GM23248 (cell line): ENCODE measurements around the gene KRTAP2-1. TPM values are rescaled to one million over a fixed set of nuclear protein-coding genes. Genes with fewer than 3 reads are reported as not detected.
"Not testable (repeated sequence)": the region's sequence is repeated elsewhere in the genome, so short reads cannot be mapped to it uniquely, and the experiment has no call there.

Source experiments
- DNase-seq: peaks from one replicate; pipeline ENCODE4 v3.0.0-alpha.2; 2015
- H2AFZ ChIP-seq: fragments of 200-600 bp; sonication (generic); 2 replicates; pipeline ENCODE4 v1.6.1; 2016; ENCODE audit warnings: antibody characterized with exemption
- H3F3A ChIP-seq: fragments of 200-600 bp; sonication (generic); 2 replicates; pipeline ENCODE4 v1.6.1; 2016; ENCODE audit warnings: mild to moderate bottlenecking, antibody characterized with exemption, mixed run types; ENCODE audit not compliant: insufficient read depth
- H3K27ac ChIP-seq: fragments of 200-600 bp; sonication (generic); 2 replicates; pipeline ENCODE4 v1.5.1; 2016; ENCODE audit warnings: mild to moderate bottlenecking
- H3K27me3 ChIP-seq: fragments of 200-600 bp; sonication (generic); replicated peaks from 2 replicates; pipeline ENCODE4 v1.6.1; 2016; ENCODE audit warnings: mild to moderate bottlenecking; ENCODE audit not compliant: insufficient read depth
- H3K36me3 ChIP-seq: fragments of 200-600 bp; sonication (generic); 2 replicates; pipeline ENCODE4 v1.6.1; 2016; ENCODE audit warnings: low read depth, mild to moderate bottlenecking
- H3K4me1 ChIP-seq: fragments of 200-600 bp; sonication (generic); 2 replicates; pipeline ENCODE4 v1.6.1; 2016; ENCODE audit warnings: mild to moderate bottlenecking; ENCODE audit not compliant: insufficient read depth
- H3K4me2 ChIP-seq: fragments of 200-600 bp; sonication (generic); one replicate; pipeline ENCODE4 v1.6.1; 2016; ENCODE audit warnings: mild to moderate bottlenecking; ENCODE audit not compliant: unreplicated experiment
- H3K4me3 ChIP-seq: fragments of 200-600 bp; sonication (generic); 2 replicates; pipeline ENCODE4 v1.5.1; 2016; ENCODE audit warnings: mild to moderate bottlenecking
- H3K79me2 ChIP-seq: fragments of 200-600 bp; sonication (generic); 2 replicates; pipeline ENCODE4 v1.6.1; 2016; ENCODE audit warnings: mild to moderate bottlenecking; ENCODE audit not compliant: insufficient read depth
- H3K9ac ChIP-seq: fragments of 200-600 bp; sonication (generic); 2 replicates; pipeline ENCODE4 v1.6.1; 2016; ENCODE audit warnings: mild to moderate bottlenecking
- H3K9me2 ChIP-seq: fragments of 200-600 bp; sonication (generic); 2 replicates; pipeline ENCODE4 v1.6.1; 2016; ENCODE audit warnings: mixed run types, mild to moderate bottlenecking, moderate library complexity; ENCODE audit not compliant: insufficient read depth
- H3K9me3 ChIP-seq: fragments of 200-600 bp; sonication (generic); one replicate; pipeline ENCODE4 v1.6.1; 2017; ENCODE audit warnings: low read depth
- H4K20me1 ChIP-seq: fragments of 200-600 bp; sonication (generic); 2 replicates; pipeline ENCODE4 v1.6.0; 2016; ENCODE audit not compliant: insufficient read depth
- EZH2 ChIP-seq: fragments of 200-600 bp; sonication (generic); IDR thresholded peaks from 2 replicates; pipeline ENCODE4 v1.6.1; 2018; ENCODE audit warnings: antibody characterized with exemption, mild to moderate bottlenecking; ENCODE audit not compliant: insufficient read depth, poor library complexity, severe bottlenecking
- EZH2phosphoT487 ChIP-seq: fragments of 200-600 bp; sonication (generic); IDR thresholded peaks from 2 replicates; pipeline ENCODE4 v1.6.1; 2018; ENCODE audit warnings: antibody characterized with exemption, moderate library complexity, mild to moderate bottlenecking, low read depth; ENCODE audit not compliant: insufficient read depth
- WGBS, 2 experiments: methylation state at CpG; one replicate each; pipeline ENCODE4 v1.1.6; 2015 to 2017; ENCODE audit warnings: low lambda C conversion rate in 2 of 2, low coverage in 1 of 2; ENCODE audit errors: missing lambda C conversion rate in 2 of 2; 5-methylcytosine and 5-hydroxymethylcytosine counted together
- in situ Hi-C: fragments of 300-500 bp; cut with MboI; formaldehyde crosslinking; loops from 2 replicates; pipeline ENCODE4 v1.15.0; 2020
- polyA plus RNA-seq: library from polyadenylated mRNA; unstranded; fragments of >200 nt; fragmentation: Nextera tagmentation; extraction: Ambion mirVana; gene quantifications from 2 replicates; pipeline ENCODE4 v1.2.1, GENCODE V29; 2016
- total RNA-seq: library from RNA; depleted of rRNA; stranded (reverse); fragments of >200 nt; shearing (Covaris generic); gene quantifications from 2 replicates; pipeline ENCODE4 v1.2.3, GENCODE V29; 2014

KRTAP2-1 gene
- total and polyA plus RNA-seq, 2 experiments from 2014 or later = not detected

DNA sequence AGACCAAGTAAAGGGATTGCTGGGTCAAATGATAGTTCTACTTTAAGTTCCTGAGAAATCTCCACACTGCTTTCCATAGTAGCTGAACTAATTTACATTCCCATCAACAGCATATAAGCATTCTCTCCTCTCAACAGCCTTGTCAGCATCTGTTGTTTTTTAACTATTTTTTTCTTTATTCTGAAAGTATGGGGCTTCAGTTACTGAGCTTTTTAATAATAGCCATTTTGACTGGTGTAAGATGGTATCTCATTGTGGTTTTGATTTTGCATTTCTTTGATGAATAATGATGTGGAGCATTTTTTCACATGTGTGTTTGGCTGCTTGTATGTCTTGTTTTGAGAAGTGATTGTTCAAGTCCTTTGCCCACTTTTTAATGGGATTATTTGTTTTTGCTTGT, 5.5 kb upstream of the KRTAP2-1 start:
- in situ Hi-C loops = no loop called here
- DNase-seq = peak; percentile 42
- H3K27ac ChIP-seq = peak overlapping the region; percentile 22

DNA sequence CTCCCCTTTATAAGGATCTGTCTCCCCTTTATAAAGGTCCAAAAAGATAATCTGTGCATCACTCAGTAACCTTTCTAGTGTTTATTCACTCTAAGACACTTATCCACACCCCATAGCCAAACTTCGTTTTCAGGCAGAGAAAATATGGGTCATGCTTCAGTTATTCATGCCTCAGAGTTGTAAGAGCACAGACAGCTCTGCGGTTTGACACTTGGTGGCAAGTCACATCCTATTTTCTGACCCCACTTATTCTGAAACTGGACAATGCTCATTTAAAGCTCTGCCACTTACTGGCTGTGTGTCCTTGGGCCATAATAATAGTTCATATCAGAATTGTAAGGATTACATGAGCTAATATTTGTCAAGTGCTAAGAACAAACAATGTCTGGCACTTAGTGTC, 2.0 kb upstream of the KRTAP2-1 start:
- peak; percentile 86 for DNase-seq
- H3K4me1 ChIP-seq = peaks cover 28% of the 10 kb centered on the region
- H3K27ac ChIP-seq = peak overlapping the region; percentile 84
- no peaks in the 10 kb centered on the region for H3K9me2 ChIP-seq
- H3K27me3 ChIP-seq = no peaks in the 10 kb centered on the region
- H3K79me2 ChIP-seq = no peaks in the 10 kb centered on the region
- H3K4me2 ChIP-seq = peak overlapping the region; percentile 61
- H3K9me3 ChIP-seq = no peaks in the 10 kb centered on the region
- H3F3A ChIP-seq = peaks cover 39% of the 10 kb centered on the region
- H2AFZ ChIP-seq = 0 out of 2 replicates have a peak overlapping the region, but pooled peaks have one; percentile 6
- TF ChIP-seq EZH2 (no peak), EZH2phosphoT487 (0 out of 2 replicates have a peak, but pooled peaks have one; percentile 57)
- in situ Hi-C loops = no loop called here
- H4K20me1 ChIP-seq = no peaks in the 10 kb centered on the region
- peaks cover 6% of the 10 kb centered on the region; the same call in 1 of the 2 replicates for H3K36me3 ChIP-seq
- H3K9ac ChIP-seq = peak overlapping the region; percentile 39
- no peak overlapping the region for H3K4me3 ChIP-seq
- WGBS, 2 experiments = 4 to 9% methylated on average over 2 of the region's 2 CpGs

More for the DNA sequence above, 5.5 kb upstream of the KRTAP2-1 start:
- Histone ChIP-seq H3K27me3 (no peaks in the 10 kb centered on the region), H3K79me2 (no peaks in the 10 kb centered on the region), H3K9me2 (no peaks in the 10 kb centered on the region), H2AFZ (peak overlapping the region; percentile 31; the same call in 1 of the 2 replicates), H3K4me1 (peaks cover 28% of the 10 kb centered on the region), H3K4me3 (no peak overlapping the region), H3K9me3 (no peaks in the 10 kb centered on the region), H3F3A (peaks cover 37% of the 10 kb centered on the region), H4K20me1 (no peaks in the 10 kb centered on the region), H3K9ac (no peak overlapping the region), H3K36me3 (peaks cover 6% of the 10 kb centered on the region; the same call in 1 of the 2 replicates), H3K4me2 (no peak overlapping the region)
- TF ChIP-seq EZH2 (no peak), EZH2phosphoT487 (no peak)

DNA sequence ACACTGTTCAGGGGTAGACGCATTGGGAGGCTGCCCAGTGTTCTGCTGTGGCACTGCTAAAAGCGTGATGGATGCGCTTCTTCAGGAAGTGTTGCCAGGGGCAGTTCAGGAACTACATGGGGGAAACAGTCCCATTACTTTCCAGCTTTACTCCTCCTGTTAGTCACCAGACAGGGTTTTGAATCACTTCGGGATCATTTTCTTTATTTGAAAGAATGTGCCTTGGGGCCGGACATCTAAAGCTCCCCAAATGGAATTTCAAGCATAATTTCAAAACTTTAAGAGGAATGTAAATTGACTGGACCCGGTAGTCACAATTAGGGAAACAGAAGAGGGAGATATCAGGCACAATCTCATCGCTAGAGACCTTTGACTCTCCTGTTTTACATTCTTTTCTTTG, 1.3 kb upstream of the KRTAP2-1 start:
- Histone ChIP-seq H3K4me3 (no peak overlapping the region), H3K9me2 (no peaks in the 10 kb centered on the region), H3K27me3 (no peaks in the 10 kb centered on the region), H3F3A (peaks cover 35% of the 10 kb centered on the region), H3K4me2 (peak overlapping the region; percentile 61), H3K9me3 (no peaks in the 10 kb centered on the region), H4K20me1 (no peaks in the 10 kb centered on the region), H3K27ac (peak overlapping the region; percentile 84), H2AFZ (peak overlapping the region; percentile 6; the same call in 1 of the 2 replicates), H3K79me2 (no peaks in the 10 kb centered on the region), H3K9ac (peak overlapping the region; percentile 39), H3K36me3 (peaks cover 3% of the 10 kb centered on the region; the same call in 1 of the 2 replicates), H3K4me1 (peaks cover 28% of the 10 kb centered on the region)
- in situ Hi-C loops = no loop called here
- DNase-seq = peak; percentile 76
- TF ChIP-seq EZH2 = no peak
- TF ChIP-seq EZH2phosphoT487 = no peak
- WGBS, 2 experiments = 36 to 46% methylated on average over 7 of the region's 7 CpGs

DNA sequence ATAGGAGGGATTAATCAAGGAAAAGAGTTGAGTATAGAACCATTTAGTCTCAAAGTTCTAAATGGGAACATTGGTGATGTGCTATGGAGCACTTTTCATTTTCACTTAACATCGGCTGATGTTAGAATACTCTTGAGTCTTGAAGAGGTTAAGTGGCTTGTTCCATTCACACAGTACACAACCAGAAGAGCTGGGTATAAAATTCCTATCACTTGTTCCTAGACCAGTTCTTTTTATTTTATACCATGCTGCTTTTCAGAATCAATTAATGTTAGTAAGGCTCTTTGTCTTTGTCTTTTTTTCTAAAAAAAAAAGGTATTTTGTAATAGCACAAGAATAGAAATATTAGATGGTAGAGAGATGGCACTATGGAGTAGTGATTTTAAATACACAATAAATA, 4.2 kb downstream of the KRTAP2-1 start:
- H3K4me2 ChIP-seq = no peak overlapping the region
- H3K9me3 ChIP-seq = no peaks in the 10 kb centered on the region
- no peak overlapping the region for H3K9ac ChIP-seq
- TF ChIP-seq EZH2phosphoT487 = no peak
- WGBS, 2 experiments = 97% methylated on average over 1 of the region's 1 CpG
- H3K4me3 ChIP-seq = no peak overlapping the region
- no peaks in the 10 kb centered on the region for H4K20me1 ChIP-seq
- H2AFZ ChIP-seq = no peak overlapping the region
- no peak overlapping the region for H3K27ac ChIP-seq
- DNase-seq = no peak
- H3K4me1 ChIP-seq = peaks cover 28% of the 10 kb centered on the region
- in situ Hi-C loops = no loop called here
- H3K79me2 ChIP-seq = no peaks in the 10 kb centered on the region
- H3K27me3 ChIP-seq = no peaks in the 10 kb centered on the region
- no peaks in the 10 kb centered on the region for H3K9me2 ChIP-seq
- no peaks in the 10 kb centered on the region for H3K36me3 ChIP-seq
- peaks cover 10% of the 10 kb centered on the region for H3F3A ChIP-seq

DNA sequence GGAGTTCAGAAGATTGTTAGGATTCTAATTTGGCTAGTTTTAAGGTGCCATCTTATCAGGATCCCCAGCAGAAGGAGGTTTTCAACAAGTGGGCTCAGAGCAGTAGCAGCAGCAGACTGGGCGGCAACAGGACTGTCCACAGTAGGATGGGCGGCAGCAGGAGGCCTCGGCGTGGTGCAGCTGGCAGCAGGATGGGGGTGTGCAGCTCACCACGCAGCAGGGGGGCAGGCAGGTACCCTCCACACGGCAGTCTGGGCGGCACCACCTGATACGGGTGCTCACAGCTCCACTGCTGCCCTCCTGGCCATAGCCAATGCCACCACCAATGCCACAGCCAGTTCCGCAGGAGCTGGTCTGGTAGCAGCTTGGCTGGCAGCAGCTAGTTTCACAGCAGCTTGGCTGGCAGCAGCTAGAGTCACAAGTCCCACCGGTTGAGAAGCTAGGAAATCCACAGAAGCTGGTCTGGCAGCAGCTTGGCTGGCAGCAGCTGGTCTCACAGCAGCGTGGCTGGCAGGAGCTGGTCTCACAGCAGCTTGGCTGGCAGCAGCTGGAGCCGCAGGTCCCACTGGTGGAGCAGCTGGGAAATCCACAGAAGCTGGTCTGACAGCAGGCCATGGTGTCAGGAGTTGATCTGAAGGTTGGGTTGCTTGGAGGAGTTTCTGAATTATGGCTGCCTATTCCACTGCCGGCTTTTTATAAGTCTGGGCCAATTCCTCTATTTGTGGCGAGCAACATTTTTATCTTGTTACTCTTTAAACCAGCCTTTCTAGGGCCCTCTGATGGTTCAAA, 6.1 kb downstream of the KRTAP2-1 start, which contains the start of gene KRTAP1-1:
KRTAP1-1 (minus strand) TSS at position 668 of the 789 bp plus-strand sequence; CDS start at position 615, 53 bp downstream.
- peak; percentile 68 for DNase-seq
- peak within 1 kb of the TSS; percentile 80 for H2AFZ ChIP-seq

More for the DNA sequence above, 6.1 kb downstream of the KRTAP2-1 start, which contains the start of gene KRTAP1-1:
- in situ Hi-C loops, H3K4me2 ChIP-seq, H3K36me3 ChIP-seq, H3K9me3 ChIP-seq, H3K27me3 ChIP-seq, H3K4me3 ChIP-seq, H4K20me1 ChIP-seq, H3K79me2 ChIP-seq, H3K9ac ChIP-seq, H3F3A ChIP-seq, H3K9me2 ChIP-seq: not testable (repeated sequence)
- Histone ChIP-seq H3K27ac (0 out of 2 replicates have a peak within 1 kb of the TSS, but pooled peaks have one; percentile 15), H3K4me1 (peaks cover 34% of the 10 kb centered on the region)
- 67 to 75% methylated on average over 14 of the region's 14 CpGs for WGBS, 2 experiments
